ENCODE results near the gene MGST2.

DNA sequence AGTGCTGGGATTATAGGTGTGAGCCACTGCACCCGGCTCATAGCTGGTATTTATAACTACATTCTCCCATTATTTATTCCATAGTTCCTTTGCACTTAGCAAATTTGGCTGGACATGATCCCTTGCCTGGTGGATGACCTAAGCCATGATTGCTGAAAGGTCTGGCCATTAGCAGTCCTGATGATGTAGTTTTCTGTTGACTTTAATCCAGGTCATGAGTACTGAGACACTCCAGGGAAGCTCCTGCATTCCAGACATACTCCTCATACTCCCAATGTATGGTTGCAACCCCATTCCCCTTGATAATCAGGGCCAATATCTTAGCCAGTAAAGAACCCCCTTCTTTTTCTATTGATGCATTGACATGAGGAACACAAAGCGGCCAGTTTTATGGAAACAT is 24.4 kb upstream of the MGST2 start:
- TF ChIP-seq POLR2A (IDR thresholded peaks at IDR 0.05) (no peak), CTCF (IDR thresholded peaks at IDR 0.05) (no peak)
